Measurements from ENCODE around the gene BCO2. TPM values are rescaled to one million over a fixed set of nuclear protein-coding genes. Genes with fewer than 3 reads are reported as not detected.
A peak's percentile ranks its signal among the peaks of the same experiment; 100 is the strongest.

Gene BCO2
- total and polyA plus RNA-seq, 7 donors, result 3.5 to 42.4 (median 5.7) TPM

DNA sequence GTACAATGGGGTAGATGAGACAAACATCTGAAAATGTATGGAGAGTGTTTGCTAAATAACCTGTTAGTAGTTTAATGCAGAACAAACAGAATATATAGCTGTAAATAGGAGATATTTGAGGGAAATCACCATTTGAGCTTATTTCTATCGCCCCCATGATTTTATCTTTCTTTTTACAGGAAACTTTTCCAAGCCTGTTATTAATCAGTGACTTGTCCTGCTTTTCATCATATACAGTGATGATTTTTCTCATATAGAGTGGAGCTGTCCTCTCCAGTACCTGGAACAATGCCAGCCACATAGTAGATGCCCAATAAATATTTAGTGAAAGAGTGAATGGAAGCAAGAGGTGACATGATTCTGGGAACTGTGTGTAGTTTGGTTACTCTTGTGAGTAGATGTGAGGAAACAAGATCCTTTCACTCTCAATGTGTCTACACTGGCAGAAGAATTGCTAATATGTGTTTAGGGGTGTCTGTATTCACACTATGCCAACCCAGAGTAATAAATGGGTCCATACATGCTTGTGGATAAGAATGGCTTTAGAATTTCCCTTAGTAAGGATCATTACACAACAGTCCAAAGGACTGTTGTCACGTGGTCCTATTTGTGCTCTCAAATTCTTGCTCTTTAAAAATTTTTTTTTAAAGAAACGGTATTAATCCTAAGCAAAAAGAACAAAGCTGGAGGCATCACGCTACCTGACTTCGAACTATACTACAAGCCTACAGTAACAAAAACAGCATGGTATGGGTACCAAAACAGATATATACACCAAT is 48.6 kb downstream of the BCO2 start:
- H3K9me3 ChIP-seq, result no peaks in the 10 kb centered on the region
- no peaks in the 10 kb centered on the region for H3K27me3 ChIP-seq (ENCODE audit: insufficient read depth in 3 of 3, low read length in 2 of 3)
- ATAC-seq, result no peak
- peaks cover 0 to 22% of the 10 kb centered on the region in 2 donors for H3K36me3 ChIP-seq (ENCODE audit: insufficient read depth in 1 of 2, low read depth in 1 of 2)
- H3K27ac ChIP-seq, result no peak overlapping the region
- no peak for TF ChIP-seq CTCF (IDR thresholded peaks at IDR 0.05)
- no peak overlapping the region for H3K4me3 ChIP-seq
- intact Hi-C loops (cut with DNase I), result loop anchor here (5.0 to 10.0 kb wide), 3 partner anchors 328 to 1071 kb away; no protein-coding TSS in a partner anchor
- H3K4me1 ChIP-seq, result peaks cover 14% of the 10 kb centered on the region
- no peak for DNase-seq
- WGBS, 3 donors, result 88 to 90% (median 90%) methylated on average over 5 of the region's 5 CpGs

DNA sequence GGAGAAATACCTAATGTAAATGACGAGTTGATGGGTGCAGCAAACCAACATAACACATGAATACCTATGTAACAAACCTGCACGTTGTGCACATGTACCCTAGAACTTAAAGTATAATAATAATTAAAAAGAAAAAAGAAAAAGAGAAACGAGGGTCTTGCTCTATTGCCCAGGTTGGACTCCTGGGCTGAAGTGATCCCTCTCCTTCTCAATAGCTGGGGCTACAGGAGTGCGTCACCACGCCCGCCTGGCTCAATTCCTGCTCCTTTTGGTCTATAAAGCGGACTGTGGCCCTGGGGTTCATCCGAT is 50.4 kb downstream of the BCO2 start:
- DNase-seq, result peak; percentile 81 to 82
- no peaks in the 10 kb centered on the region for H3K27me3 ChIP-seq (ENCODE audit: insufficient read depth in 3 of 3, low read length in 2 of 3)
- no peak for ATAC-seq
- 18 to 34% (median 31%) methylated on average over 7 to 8 of the region's 8 CpGs for WGBS, 3 donors
- peaks cover 4 to 35% of the 10 kb centered on the region in 2 donors for H3K36me3 ChIP-seq (ENCODE audit: insufficient read depth in 1 of 2, low read depth in 1 of 2)
- TF ChIP-seq CTCF (IDR thresholded peaks at IDR 0.05), result no peak
- H3K4me1 ChIP-seq, result peaks cover 14% of the 10 kb centered on the region
- H3K27ac ChIP-seq, result peak overlapping the region; percentile 99
- H3K4me3 ChIP-seq, result peak overlapping the region; percentile 72
- intact Hi-C loops (cut with DNase I), result loop anchor here in 1 of 2 donors (10.0 kb wide), 1 partner anchor 1069 kb away; no protein-coding TSS in a partner anchor
- no peaks in the 10 kb centered on the region for H3K9me3 ChIP-seq

GRCh38 chr11:112226062-112226830 is 50.9 kb downstream of the BCO2 start, which contains the start of gene PTS:
PTS (plus strand) TSS chr11:112226428; CDS start chr11:112226444, 16 bp downstream.
- no peaks in the 10 kb centered on the region for H3K9me3 ChIP-seq
- peaks cover 14% of the 10 kb centered on the region for H3K4me1 ChIP-seq
- ATAC-seq (peak; percentile 96 to 99 (median 98)), DNase-seq (peak; percentile 89 to 94)
- H3K27ac ChIP-seq, result peak within 1 kb of the TSS; percentile 99
- H3K4me3 ChIP-seq, result peak within 1 kb of the TSS; percentile 72
- intact Hi-C loops (cut with DNase I), result loop anchor here in 1 of 2 donors (10.0 kb wide), 1 partner anchor 1069 kb away; no protein-coding TSS in a partner anchor
- H3K36me3 ChIP-seq (ENCODE audit: insufficient read depth in 1 of 2, low read depth in 1 of 2), result peaks cover 4 to 39% of the 10 kb centered on the region in 2 donors
- 0% methylated on average over 46 to 70 of the region's 70 CpGs for WGBS, 3 donors
- no peaks in the 10 kb centered on the region for H3K27me3 ChIP-seq (ENCODE audit: insufficient read depth in 3 of 3, low read length in 2 of 3)
- no peak for TF ChIP-seq CTCF (IDR thresholded peaks at IDR 0.05)

- no peak for DNase-seq
- H3K27me3 ChIP-seq (ENCODE audit: insufficient read depth in 3 of 3, low read length in 2 of 3), result no peaks in the 10 kb centered on the region
- H3K4me1 ChIP-seq, result peaks cover 14% of the 10 kb centered on the region
- peak; percentile 44 to 59 (median 49) for ATAC-seq
- peaks cover 4 to 45% of the 10 kb centered on the region in 2 donors for H3K36me3 ChIP-seq (ENCODE audit: insufficient read depth in 1 of 2, low read depth in 1 of 2)
- TF ChIP-seq CTCF (IDR thresholded peaks at IDR 0.05), result no peak
- peak overlapping the region; percentile 72 for H3K4me3 ChIP-seq
- no peaks in the 10 kb centered on the region for H3K9me3 ChIP-seq
- H3K27ac ChIP-seq, result peak overlapping the region; percentile 99
- intact Hi-C loops (cut with DNase I), result loop anchor here in 1 of 2 donors (10.0 kb wide), 1 partner anchor 1068 kb away; no protein-coding TSS in a partner anchor
- WGBS, 3 donors, result 4 to 7% (median 5%) methylated on average over 16 of the region's 16 CpGs
Observed at GRCh38 chr11:112226831-112227401, 51.6 kb downstream of the BCO2 start.

Data from psoas muscle (tissue), 8 donors.